Endothelial cell of umbilical vein (primary cell): ENCODE measurements around the gene PITPNM2.

Experiments used
- CTCF ChIP-seq, 2 donors: IDR thresholded peaks; 1 replicate in 1 of 2; 2 replicates in 1 of 2; pipeline ENCODE4 v1.5.1; 2011; ENCODE audit warnings: low read length in 2 of 2, mild to moderate bottlenecking in 2 of 2, moderate library complexity in 2 of 2, control low read depth in 1 of 2, inconsistent platforms in 1 of 2, low read depth in 1 of 2; ENCODE audit not compliant: insufficient read depth in 1 of 2; ENCODE audit errors: extremely low read depth in 1 of 2
- EZH2 ChIP-seq: IDR thresholded peaks from 2 replicates; pipeline ENCODE4 v1.6.1; 2012; ENCODE audit warnings: borderline replicate concordance, low read depth, mild to moderate bottlenecking, moderate library complexity, low read length, inconsistent platforms; ENCODE audit not compliant: severe bottlenecking
- GATA2 ChIP-seq: IDR thresholded peaks from 2 replicates; pipeline ENCODE4 v1.7.0; 2011; ENCODE audit warnings: low read depth, mild to moderate bottlenecking, moderate library complexity, mixed read lengths, low read length; ENCODE audit not compliant: insufficient read length, insufficient read depth
- JUN ChIP-seq: IDR thresholded peaks from 2 replicates; pipeline ENCODE4 v1.6.1; 2011; ENCODE audit warnings: borderline replicate concordance, low read depth; ENCODE audit not compliant: insufficient read length, insufficient read depth
- POLR2A ChIP-seq: IDR thresholded peaks from 2 replicates; pipeline ENCODE4 v1.6.1; 2012; ENCODE audit warnings: low read depth, mild to moderate bottlenecking, control low read depth, low read length
- POLR2AphosphoS5 ChIP-seq: IDR thresholded peaks from 2 replicates; pipeline ENCODE4 v1.6.1; 2012; ENCODE audit warnings: low read depth, mild to moderate bottlenecking, control low read depth, low read length, moderate library complexity; ENCODE audit not compliant: insufficient read depth

GRCh38 chr12:123167329-123167728 is 16.4 kb upstream of the PITPNM2 start:
- TF ChIP-seq POLR2A (no peak), POLR2AphosphoS5 (no peak), CTCF (IDR thresholded peaks at IDR 0.05; ENCODE audit: extremely low read depth in 1 of 2, insufficient read depth in 1 of 2, low read depth in 1 of 2, low read length in 2 of 2) (no peak), EZH2 (no peak), JUN (no peak), GATA2 (no peak)
